Activated CD4-positive, alpha-beta T cell treated with anti-CD3 and anti-CD28 coated beads, Interleukin-2, amount 10 ng/mL, durations not matched to agents 7 days and 5 days (primary cell): ENCODE results near the gene PTPRN2. TPM values are rescaled to one million over a fixed set of nuclear protein-coding genes. Genes with fewer than 3 reads are reported as not detected.
"Not testable (repeated sequence)": the region's sequence is repeated elsewhere in the genome, so short reads cannot be mapped to it uniquely, and the experiment has no call there.

Experiments
- CTCF ChIA-PET: fragments of 350-600 bp; sonication (Branson Sonifier 250); formaldehyde crosslinking; loops from one replicate; lab custom pipeline; 2021; ENCODE audit warnings: antibody characterized with exemption; lab: Charles Lee
- POLR2A ChIA-PET: fragments of 350-600 bp; sonication (Branson Sonifier 250); formaldehyde crosslinking; loops from one replicate; lab custom pipeline; 2021; ENCODE audit warnings: antibody characterized with exemption; lab: Charles Lee
- DNase-seq: peaks from one replicate; pipeline ENCODE4 v3.0.0-alpha.2; 2020
- H3K27ac Mint-ChIP-seq: one replicate; pipeline ENCODE4 v1.8.0; 2021; ENCODE audit warnings: mild to moderate bottlenecking, moderate library complexity, mixed read lengths
- H3K27me3 Mint-ChIP-seq: one replicate; pipeline ENCODE4 v1.8.0; 2021; ENCODE audit warnings: mixed read lengths
- H3K36me3 Mint-ChIP-seq: one replicate; pipeline ENCODE4 v1.8.0; 2021; ENCODE audit warnings: low read depth, mixed read lengths
- H3K4me1 Mint-ChIP-seq: one replicate; pipeline ENCODE4 v1.8.0; 2021; ENCODE audit warnings: mixed read lengths
- H3K4me3 Mint-ChIP-seq: one replicate; pipeline ENCODE4 v1.8.0; 2021; ENCODE audit warnings: mild to moderate bottlenecking, moderate library complexity, mixed read lengths
- H3K9me3 Mint-ChIP-seq: one replicate; pipeline ENCODE4 v1.8.0; 2021; ENCODE audit warnings: mixed read lengths
- total RNA-seq, 2 experiments: library from RNA; stranded (reverse); gene quantifications; one replicate each; pipeline ENCODE4 v1.2.3, GENCODE V29; 2021

PTPRN2 gene
- total RNA-seq, 2 experiments from 2014 or later, result 2.6 to 2.7 TPM

GRCh38 chr7:157789094-157789493, 798.5 kb downstream of the PTPRN2 start:
- ChIA-PET POLR2A (no interaction called here), CTCF (interaction anchor here (0.7 kb wide), 1 partner anchor 36 kb away, joined by 3 read pairs; no protein-coding TSS in a partner anchor)
- no peaks in the 10 kb centered on the region for H3K27me3 Mint-ChIP-seq
- no peaks in the 10 kb centered on the region for H3K4me1 Mint-ChIP-seq
- no peaks in the 10 kb centered on the region for H3K9me3 Mint-ChIP-seq
- H3K27ac Mint-ChIP-seq, result no peak overlapping the region
- DNase-seq, result no peak
- no peak overlapping the region for H3K4me3 Mint-ChIP-seq
- no peaks in the 10 kb centered on the region for H3K36me3 Mint-ChIP-seq

GRCh38 chr7:157788573-157788972, 799.0 kb downstream of the PTPRN2 start:
- Mint-ChIP-seq H3K36me3 (no peaks in the 10 kb centered on the region), H3K4me3 (no peak overlapping the region), H3K9me3 (no peaks in the 10 kb centered on the region), H3K4me1 (no peaks in the 10 kb centered on the region), H3K27me3 (no peaks in the 10 kb centered on the region), H3K27ac (no peak overlapping the region)
- no peak for DNase-seq
- ChIA-PET CTCF (interaction anchor here (0.7 kb wide), 1 partner anchor 37 kb away, joined by 3 read pairs; no protein-coding TSS in a partner anchor), POLR2A (no interaction called here)

GRCh38 chr7:157787275-157787701, 800.3 kb downstream of the PTPRN2 start:
- Mint-ChIP-seq H3K4me1 (no peaks in the 10 kb centered on the region), H3K9me3 (no peaks in the 10 kb centered on the region), H3K4me3 (no peak overlapping the region), H3K27ac (no peak overlapping the region), H3K27me3 (no peaks in the 10 kb centered on the region), H3K36me3 (no peaks in the 10 kb centered on the region)
- CTCF ChIA-PET, result no interaction called here
- POLR2A ChIA-PET, result no interaction called here
- DNase-seq, result no peak

- no peaks in the 10 kb centered on the region for H3K4me1 Mint-ChIP-seq
- H3K9me3 Mint-ChIP-seq, result no peaks in the 10 kb centered on the region
- no peak for DNase-seq
- ChIA-PET POLR2A (no interaction called here), CTCF (no interaction called here)
- H3K27ac Mint-ChIP-seq, result no peak overlapping the region
- no peak overlapping the region for H3K4me3 Mint-ChIP-seq
- H3K27me3 Mint-ChIP-seq, result no peaks in the 10 kb centered on the region
- no peaks in the 10 kb centered on the region for H3K36me3 Mint-ChIP-seq
Observed at GRCh38 chr7:157786375-157787274, 801.0 kb downstream of the PTPRN2 start.

GRCh38 chr7:157785486-157786186, 802.0 kb downstream of the PTPRN2 start:
- no peaks in the 10 kb centered on the region for H3K9me3 Mint-ChIP-seq
- POLR2A ChIA-PET, result no interaction called here
- no peak overlapping the region for H3K27ac Mint-ChIP-seq
- no peaks in the 10 kb centered on the region for H3K27me3 Mint-ChIP-seq
- CTCF ChIA-PET, result no interaction called here
- no peaks in the 10 kb centered on the region for H3K4me1 Mint-ChIP-seq
- no peak for DNase-seq
- no peaks in the 10 kb centered on the region for H3K36me3 Mint-ChIP-seq
- H3K4me3 Mint-ChIP-seq, result no peak overlapping the region

GRCh38 chr7:157784979-157785441, 802.6 kb downstream of the PTPRN2 start:
- Mint-ChIP-seq H3K4me1 (no peaks in the 10 kb centered on the region), H3K27me3 (no peaks in the 10 kb centered on the region), H3K36me3 (no peaks in the 10 kb centered on the region), H3K9me3 (no peaks in the 10 kb centered on the region), H3K27ac (no peak overlapping the region), H3K4me3 (no peak overlapping the region)
- CTCF ChIA-PET, result no interaction called here
- no peak for DNase-seq
- POLR2A ChIA-PET, result no interaction called here

- H3K36me3 Mint-ChIP-seq, result no peaks in the 10 kb centered on the region
- no peaks in the 10 kb centered on the region for H3K4me1 Mint-ChIP-seq
- no peaks in the 10 kb centered on the region for H3K27me3 Mint-ChIP-seq
- DNase-seq, result no peak
- H3K9me3 Mint-ChIP-seq, result no peaks in the 10 kb centered on the region
- ChIA-PET CTCF (no interaction called here), POLR2A (no interaction called here)
- no peak overlapping the region for H3K4me3 Mint-ChIP-seq
- H3K27ac Mint-ChIP-seq, result no peak overlapping the region
Observed at GRCh38 chr7:157784041-157784835, 803.4 kb downstream of the PTPRN2 start.

- no peak for DNase-seq
- Mint-ChIP-seq H3K36me3 (no peaks in the 10 kb centered on the region), H3K27me3 (peaks cover 2% of the 10 kb centered on the region), H3K4me3 (no peak overlapping the region), H3K27ac (no peak overlapping the region), H3K4me1 (no peaks in the 10 kb centered on the region), H3K9me3 (no peaks in the 10 kb centered on the region)
- CTCF ChIA-PET, result no interaction called here
- POLR2A ChIA-PET, result no interaction called here
Observed at GRCh38 chr7:157782041-157782440, 805.6 kb downstream of the PTPRN2 start.

GRCh38 chr7:157780721-157781120, 806.9 kb downstream of the PTPRN2 start:
- DNase-seq, result no peak
- CTCF ChIA-PET, result no interaction called here

GRCh38 chr7:157780312-157780711, 807.3 kb downstream of the PTPRN2 start:
- ChIA-PET POLR2A (no interaction called here), CTCF (no interaction called here)
- H3K4me3 Mint-ChIP-seq, result no peak overlapping the region
- H3K36me3 Mint-ChIP-seq, result no peaks in the 10 kb centered on the region
- no peak overlapping the region for H3K27ac Mint-ChIP-seq
- no peak for DNase-seq
- no peaks in the 10 kb centered on the region for H3K4me1 Mint-ChIP-seq
- H3K9me3 Mint-ChIP-seq, result no peaks in the 10 kb centered on the region
- H3K27me3 Mint-ChIP-seq, result peaks cover 4% of the 10 kb centered on the region

More at GRCh38 chr7:157780721-157781120, 806.9 kb downstream of the PTPRN2 start:
- H3K9me3 Mint-ChIP-seq, result no peaks in the 10 kb centered on the region
- peaks cover 4% of the 10 kb centered on the region for H3K27me3 Mint-ChIP-seq
- no peak overlapping the region for H3K4me3 Mint-ChIP-seq
- H3K27ac Mint-ChIP-seq, result no peak overlapping the region
- no peaks in the 10 kb centered on the region for H3K36me3 Mint-ChIP-seq
- POLR2A ChIA-PET, result no interaction called here
- H3K4me1 Mint-ChIP-seq, result no peaks in the 10 kb centered on the region

GRCh38 chr7:157779206-157779605, 808.4 kb downstream of the PTPRN2 start:
- Mint-ChIP-seq H3K4me3 (no peak overlapping the region), H3K9me3 (no peaks in the 10 kb centered on the region), H3K27ac (no peak overlapping the region), H3K27me3 (peaks cover 4% of the 10 kb centered on the region), H3K4me1 (no peaks in the 10 kb centered on the region), H3K36me3 (no peaks in the 10 kb centered on the region)
- ChIA-PET POLR2A (no interaction called here), CTCF (no interaction called here)
- DNase-seq, result no peak

- not testable (repeated sequence) for H3K4me1 Mint-ChIP-seq
Observed at GRCh38 chr7:157777194-157777762, 810.3 kb downstream of the PTPRN2 start.

More at GRCh38 chr7:157777194-157777762, 810.3 kb downstream of the PTPRN2 start:
- H3K4me3 Mint-ChIP-seq, H3K27me3 Mint-ChIP-seq, H3K27ac Mint-ChIP-seq, CTCF ChIA-PET, H3K36me3 Mint-ChIP-seq, POLR2A ChIA-PET, DNase-seq, H3K9me3 Mint-ChIP-seq: not testable (repeated sequence)
